Endodermal cell (in vitro differentiated cells): Measurements from ENCODE around the gene IL5. TPM values are rescaled to one million over a fixed set of nuclear protein-coding genes. Genes with fewer than 3 reads are reported as not detected.
"Not testable (repeated sequence)": the region's sequence is repeated elsewhere in the genome, so short reads cannot be mapped to it uniquely, and the experiment has no call there.

Experiments used
- DNase-seq: peaks from one replicate; pipeline ENCODE4 v3.0.0-alpha.2; 2017
- H3K27ac ChIP-seq: 2 replicates; pipeline ENCODE4 v1.5.1; 2013; ENCODE audit warnings: mild to moderate bottlenecking, low read depth, low read length, moderate library complexity
- H3K27me3 ChIP-seq: 2 replicates; pipeline ENCODE4 v1.6.1; 2013; ENCODE audit warnings: mild to moderate bottlenecking, low read length, moderate library complexity; ENCODE audit not compliant: insufficient read depth, control insufficient read depth, poor library complexity, severe bottlenecking
- H3K36me3 ChIP-seq: 2 replicates; pipeline ENCODE4 v1.7.0; 2013; ENCODE audit warnings: mild to moderate bottlenecking, low read length, moderate library complexity; ENCODE audit not compliant: control insufficient read depth, insufficient read depth
- H3K4me1 ChIP-seq: one replicate; pipeline ENCODE4 v1.7.0; 2013; ENCODE audit warnings: low read length; ENCODE audit not compliant: control insufficient read depth, insufficient read depth
- H3K4me3 ChIP-seq: 2 replicates; pipeline ENCODE4 v1.5.1; 2013; ENCODE audit warnings: mild to moderate bottlenecking, low read length, moderate library complexity
- H3K9ac ChIP-seq: 2 replicates; pipeline ENCODE4 v1.6.1; 2013; ENCODE audit warnings: mild to moderate bottlenecking, low read length, moderate library complexity; ENCODE audit not compliant: poor library complexity, severe bottlenecking; ENCODE audit errors: extremely low read depth
- H3K9me3 ChIP-seq: 2 replicates; pipeline ENCODE4 v1.6.1; 2013; ENCODE audit warnings: mild to moderate bottlenecking, low read length, moderate library complexity; ENCODE audit not compliant: control insufficient read depth
- H3K27ac Mint-ChIP-seq: 2 replicates; pipeline ENCODE4 v1.8.0; 2020; ENCODE audit warnings: mixed read lengths
- H3K27me3 Mint-ChIP-seq: 2 replicates; pipeline ENCODE4 v1.8.0; 2021; ENCODE audit warnings: mild to moderate bottlenecking, mixed read lengths; ENCODE audit not compliant: insufficient read depth
- H3K36me3 Mint-ChIP-seq: 2 replicates; pipeline ENCODE4 v1.8.0; 2020; ENCODE audit warnings: low read depth, mixed read lengths
- H3K4me1 Mint-ChIP-seq: 2 replicates; pipeline ENCODE4 v1.8.0; 2020; ENCODE audit warnings: mixed read lengths
- H3K4me3 Mint-ChIP-seq: 2 replicates; pipeline ENCODE4 v1.8.0; 2020; ENCODE audit warnings: mild to moderate bottlenecking, moderate library complexity, mixed read lengths
- H3K9me3 Mint-ChIP-seq: 2 replicates; pipeline ENCODE4 v1.8.0; 2020; ENCODE audit warnings: mild to moderate bottlenecking, mixed read lengths
- WGBS, 2 experiments: methylation state at CpG; one replicate each; pipeline versions ENCODE4 v1.1.5 to v1.1.7; 2013; ENCODE audit warnings: missing lambda C conversion rate in 2 of 2, mixed read lengths in 1 of 2; ENCODE audit not compliant: insufficient coverage in 1 of 2, insufficient read length in 1 of 2; 5-methylcytosine and 5-hydroxymethylcytosine counted together
- total RNA-seq, 2 donors: library from RNA; stranded (reverse); fragmentation: NEBNext Ultra II Directional in 1 of 2; extraction: Animal tissue kit (Norgen Biotek cat#: 25700) in 1 of 2; gene quantifications; 2 replicates in 1 of 2; 3 replicates in 1 of 2; pipeline ENCODE4 v1.2.1, GENCODE V29; 2021
- TF ChIP-seq, protein P1 (sequence below): fragments of 200-600 bp; sonication (generic); conservative IDR thresholded peaks from 2 replicates; pipeline ENCODE4 v1.5.0; 2021; ENCODE audit warnings: antibody characterized with exemption, mild to moderate bottlenecking

Gene IL5
- total RNA-seq, 2 donors from 2014 or later: not detected

DNA sequence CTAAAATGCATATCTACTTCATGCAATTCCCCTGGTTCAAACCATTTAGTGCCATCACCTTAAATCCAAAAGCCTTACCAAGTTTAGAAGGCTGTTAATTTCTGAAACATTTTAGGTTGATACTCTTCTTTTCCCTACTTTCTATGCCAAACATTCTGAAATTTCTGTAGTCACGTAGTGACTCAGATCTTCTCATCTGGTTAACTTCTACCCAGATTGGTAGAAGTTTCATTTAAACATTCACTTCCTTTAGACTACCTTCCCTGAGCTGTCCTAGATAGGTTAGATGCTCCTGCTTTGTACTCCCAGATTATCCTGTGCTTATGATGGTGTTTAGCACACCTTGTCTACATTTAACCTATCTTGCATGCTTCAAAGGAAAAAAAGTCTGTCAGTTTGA is 23.3 kb upstream of the IL5 start:
- peaks cover 23% of the 10 kb centered on the region for H3K9me3 ChIP-seq
- peaks cover 56% of the 10 kb centered on the region for H3K36me3 ChIP-seq
- H3K4me1 Mint-ChIP-seq: no peaks in the 10 kb centered on the region
- H3K9ac ChIP-seq: no peak overlapping the region
- no peak overlapping the region for H3K27ac Mint-ChIP-seq
- WGBS, 2 experiments: 88 to 92% methylated on average over 1 of the region's 1 CpG
- no peak overlapping the region for H3K4me3 ChIP-seq
- no peaks in the 10 kb centered on the region for H3K27me3 ChIP-seq
- H3K27me3 Mint-ChIP-seq: no peaks in the 10 kb centered on the region
- no peak for DNase-seq
- peaks cover 5% of the 10 kb centered on the region for H3K9me3 Mint-ChIP-seq
- H3K4me3 Mint-ChIP-seq: no peak overlapping the region
- no peaks in the 10 kb centered on the region for H3K4me1 ChIP-seq
- peaks cover 26% of the 10 kb centered on the region for H3K36me3 Mint-ChIP-seq
- TF ChIP-seq, protein P1, sequence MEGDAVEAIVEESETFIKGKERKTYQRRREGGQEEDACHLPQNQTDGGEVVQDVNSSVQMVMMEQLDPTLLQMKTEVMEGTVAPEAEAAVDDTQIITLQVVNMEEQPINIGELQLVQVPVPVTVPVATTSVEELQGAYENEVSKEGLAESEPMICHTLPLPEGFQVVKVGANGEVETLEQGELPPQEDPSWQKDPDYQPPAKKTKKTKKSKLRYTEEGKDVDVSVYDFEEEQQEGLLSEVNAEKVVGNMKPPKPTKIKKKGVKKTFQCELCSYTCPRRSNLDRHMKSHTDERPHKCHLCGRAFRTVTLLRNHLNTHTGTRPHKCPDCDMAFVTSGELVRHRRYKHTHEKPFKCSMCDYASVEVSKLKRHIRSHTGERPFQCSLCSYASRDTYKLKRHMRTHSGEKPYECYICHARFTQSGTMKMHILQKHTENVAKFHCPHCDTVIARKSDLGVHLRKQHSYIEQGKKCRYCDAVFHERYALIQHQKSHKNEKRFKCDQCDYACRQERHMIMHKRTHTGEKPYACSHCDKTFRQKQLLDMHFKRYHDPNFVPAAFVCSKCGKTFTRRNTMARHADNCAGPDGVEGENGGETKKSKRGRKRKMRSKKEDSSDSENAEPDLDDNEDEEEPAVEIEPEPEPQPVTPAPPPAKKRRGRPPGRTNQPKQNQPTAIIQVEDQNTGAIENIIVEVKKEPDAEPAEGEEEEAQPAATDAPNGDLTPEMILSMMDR: no peak
- no peak overlapping the region for H3K27ac ChIP-seq

GRCh38 chr5:132564555-132564954 is 21.2 kb upstream of the IL5 start:
- not testable (repeated sequence) for H3K27ac ChIP-seq, H3K4me3 ChIP-seq, H3K4me1 ChIP-seq, H3K27me3 Mint-ChIP-seq, DNase-seq, H3K9me3 Mint-ChIP-seq, H3K27me3 ChIP-seq, H3K4me3 Mint-ChIP-seq, H3K4me1 Mint-ChIP-seq, H3K9ac ChIP-seq, H3K27ac Mint-ChIP-seq
- Histone ChIP-seq H3K36me3 (peaks cover 70% of the 10 kb centered on the region), H3K9me3 (peaks cover 23% of the 10 kb centered on the region)
- peaks cover 20% of the 10 kb centered on the region for H3K36me3 Mint-ChIP-seq
- 91 to 100% methylated on average over 2 of the region's 2 CpGs for WGBS, 2 experiments

- 94 to 95% methylated on average over 2 to 3 of the region's 3 CpGs for WGBS, 2 experiments
- Histone ChIP-seq H3K9me3 (peaks cover 23% of the 10 kb centered on the region), H3K9ac (no peak overlapping the region), H3K36me3 (peaks cover 62% of the 10 kb centered on the region), H3K27me3 (no peaks in the 10 kb centered on the region), H3K27ac (no peak overlapping the region), H3K4me1 (no peaks in the 10 kb centered on the region), H3K4me3 (no peak overlapping the region)
- DNase-seq: no peak
- TF ChIP-seq, protein P1: no peak
- Mint-ChIP-seq H3K9me3 (peaks cover 5% of the 10 kb centered on the region), H3K36me3 (peaks cover 12% of the 10 kb centered on the region), H3K27ac (no peak overlapping the region), H3K27me3 (no peaks in the 10 kb centered on the region), H3K4me3 (no peak overlapping the region), H3K4me1 (peaks cover 5% of the 10 kb centered on the region)
Measured at GRCh38 chr5:132561601-132562000, 18.3 kb upstream of the IL5 start.
